Transverse colon (tissue), 4 donors: Measurements from ENCODE around the gene LRFN2.

ENCODE experiments used
- CTCF ChIP-seq, 5 experiments: fragments of 200-600 bp in 3 of 5; fragments of 450-650 bp in 2 of 5; sonication (generic) in 3 of 5; IDR thresholded peaks; 1 replicate in 2 of 5; 2 replicates in 3 of 5; pipeline ENCODE4 v1.5.1; 2016 to 2017; ENCODE audit warnings: antibody characterized with exemption in 5 of 5, inconsistent platforms in 3 of 5, mild to moderate bottlenecking in 2 of 5, moderate library complexity in 1 of 5
- POLR2A ChIP-seq: fragments of 450-650 bp; IDR thresholded peaks from one replicate; pipeline ENCODE4 v1.6.1; 2016; ENCODE audit warnings: antibody characterized with exemption, mild to moderate bottlenecking, moderate library complexity
- POLR2AphosphoS5 ChIP-seq, 3 donors: sonication (generic); formaldehyde crosslinking; IDR thresholded peaks; one replicate each; pipeline ENCODE4 v1.6.1; 2016; ENCODE audit warnings: antibody characterized with exemption in 3 of 3

GRCh38 chr6:40532349-40533000 is 54.7 kb downstream of the LRFN2 start:
- TF ChIP-seq CTCF (IDR thresholded peaks at IDR 0.05), result no peak
- no peak for TF ChIP-seq POLR2A
- TF ChIP-seq POLR2AphosphoS5 (IDR thresholded peaks at IDR 0.05), result no peak
